ENCODE measurements around the gene NUP37. TPM values are rescaled to one million over a fixed set of nuclear protein-coding genes. Genes with fewer than 3 reads are reported as not detected.

NUP37 gene
- total RNA-seq, 1 experiment from 2014 or later: 84.3 TPM

DNA sequence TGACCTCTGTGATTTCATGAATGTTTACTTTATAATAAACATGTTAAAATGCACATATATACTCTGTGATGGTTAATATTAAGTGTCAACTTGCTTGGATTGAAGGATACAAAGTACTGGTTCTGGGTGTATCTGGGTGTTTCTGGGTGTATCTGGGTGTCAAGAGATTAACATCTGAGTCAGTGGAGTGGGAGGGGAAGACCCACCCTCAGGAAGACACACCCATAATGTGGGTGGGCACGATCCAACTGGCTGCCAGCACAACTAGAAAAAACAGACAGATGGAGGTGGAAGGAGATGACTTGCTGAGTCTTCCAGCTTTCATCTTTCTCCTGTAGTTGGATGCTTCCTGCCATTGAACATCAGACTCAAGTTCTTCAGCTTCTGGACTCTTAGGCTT is 11.9 kb downstream of the NUP37 start:
- TF ChIP-seq EZH2 (IDR thresholded peaks at IDR 0.05; ENCODE audit: low read length, unreplicated experiment): no peak
- no peak for TF ChIP-seq EZH2phosphoT487 (IDR thresholded peaks at IDR 0.05; ENCODE audit: borderline replicate concordance, low read length)
- TF ChIP-seq, protein P1, sequence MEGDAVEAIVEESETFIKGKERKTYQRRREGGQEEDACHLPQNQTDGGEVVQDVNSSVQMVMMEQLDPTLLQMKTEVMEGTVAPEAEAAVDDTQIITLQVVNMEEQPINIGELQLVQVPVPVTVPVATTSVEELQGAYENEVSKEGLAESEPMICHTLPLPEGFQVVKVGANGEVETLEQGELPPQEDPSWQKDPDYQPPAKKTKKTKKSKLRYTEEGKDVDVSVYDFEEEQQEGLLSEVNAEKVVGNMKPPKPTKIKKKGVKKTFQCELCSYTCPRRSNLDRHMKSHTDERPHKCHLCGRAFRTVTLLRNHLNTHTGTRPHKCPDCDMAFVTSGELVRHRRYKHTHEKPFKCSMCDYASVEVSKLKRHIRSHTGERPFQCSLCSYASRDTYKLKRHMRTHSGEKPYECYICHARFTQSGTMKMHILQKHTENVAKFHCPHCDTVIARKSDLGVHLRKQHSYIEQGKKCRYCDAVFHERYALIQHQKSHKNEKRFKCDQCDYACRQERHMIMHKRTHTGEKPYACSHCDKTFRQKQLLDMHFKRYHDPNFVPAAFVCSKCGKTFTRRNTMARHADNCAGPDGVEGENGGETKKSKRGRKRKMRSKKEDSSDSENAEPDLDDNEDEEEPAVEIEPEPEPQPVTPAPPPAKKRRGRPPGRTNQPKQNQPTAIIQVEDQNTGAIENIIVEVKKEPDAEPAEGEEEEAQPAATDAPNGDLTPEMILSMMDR (conservative IDR thresholded peaks at IDR 0.05; ENCODE audit: low read depth, low read length): no peak
- Histone ChIP-seq H3K4me2 (ENCODE audit: low read length) (no peak overlapping the region), H4K20me1 (ENCODE audit: low read length) (no peaks in the 10 kb centered on the region), H3K4me3 (ENCODE audit: low read length) (no peak overlapping the region), H3K9me2 (replicated peaks; ENCODE audit: low read length) (no peaks in the 10 kb centered on the region), H3K9me3 (ENCODE audit: low read length) (no peaks in the 10 kb centered on the region), H2AFZ (ENCODE audit: low read length) (no peak overlapping the region), H3K27ac (ENCODE audit: low read length) (no peak overlapping the region), H3F3A (ENCODE audit: low read length, unreplicated experiment) (no peaks in the 10 kb centered on the region), H3K9ac (ENCODE audit: low read length) (no peak overlapping the region), H3K36me3 (ENCODE audit: low read depth, low read length) (peaks cover 89% of the 10 kb centered on the region), H3K27me3 (ENCODE audit: low read length) (no peaks in the 10 kb centered on the region), H3K4me1 (ENCODE audit: insufficient read depth, low read length) (no peaks in the 10 kb centered on the region), H3K79me2 (ENCODE audit: low read length) (no peaks in the 10 kb centered on the region)
- ATAC-seq (no peak), DNase-seq (no peak)
- ChIA-PET CTCF (no interaction called here), POLR2A (ENCODE audit: unreplicated experiment) (no interaction called here)
- intact Hi-C loops (cut with micrococcal nuclease): no loop called here
- no TSS peak for BruUV-seq (replicated peaks)

DNA sequence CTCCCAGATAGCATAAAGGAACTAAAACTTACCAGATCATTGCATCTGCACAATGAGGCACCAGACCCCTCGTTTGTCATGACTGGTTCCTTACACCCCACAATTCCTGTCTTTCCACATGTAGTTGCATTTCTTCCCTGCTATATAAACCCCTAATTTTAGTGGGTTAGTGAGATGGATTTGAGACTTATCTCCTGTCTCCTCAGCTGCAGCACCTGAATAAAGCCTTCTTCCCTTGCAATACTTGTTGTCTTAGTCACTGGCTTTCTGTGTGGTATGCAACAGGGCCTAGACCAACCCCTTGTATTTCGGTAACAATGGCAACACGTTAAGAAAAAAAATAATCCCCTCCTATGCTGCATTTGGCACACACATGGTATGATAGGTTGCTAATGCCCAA is 13.0 kb downstream of the NUP37 start:
- H3K27ac ChIP-seq (ENCODE audit: low read length): no peak overlapping the region
- no peaks in the 10 kb centered on the region for H3K9me2 ChIP-seq (replicated peaks; ENCODE audit: low read length)
- H2AFZ ChIP-seq (ENCODE audit: low read length): no peak overlapping the region
- H3K9ac ChIP-seq (ENCODE audit: low read length): no peak overlapping the region
- no peaks in the 10 kb centered on the region for H3F3A ChIP-seq (ENCODE audit: low read length, unreplicated experiment)
- intact Hi-C loops (cut with micrococcal nuclease): no loop called here
- H3K4me3 ChIP-seq (ENCODE audit: low read length): no peak overlapping the region
- H3K4me2 ChIP-seq (ENCODE audit: low read length): no peak overlapping the region
- no peaks in the 10 kb centered on the region for H4K20me1 ChIP-seq (ENCODE audit: low read length)
- CTCF ChIA-PET: no interaction called here
- H3K27me3 ChIP-seq (ENCODE audit: low read length): no peaks in the 10 kb centered on the region
- H3K4me1 ChIP-seq (ENCODE audit: insufficient read depth, low read length): no peaks in the 10 kb centered on the region
- no TSS peak for BruUV-seq (replicated peaks)
- ATAC-seq (no peak), DNase-seq (no peak)
- peaks cover 81% of the 10 kb centered on the region for H3K36me3 ChIP-seq (ENCODE audit: low read depth, low read length)
- TF ChIP-seq, protein P1 (conservative IDR thresholded peaks at IDR 0.05; ENCODE audit: low read depth, low read length): no peak
- TF ChIP-seq EZH2 (IDR thresholded peaks at IDR 0.05; ENCODE audit: low read length, unreplicated experiment) (no peak), EZH2phosphoT487 (IDR thresholded peaks at IDR 0.05; ENCODE audit: borderline replicate concordance, low read length) (no peak)
- no peaks in the 10 kb centered on the region for H3K79me2 ChIP-seq (ENCODE audit: low read length)
- H3K9me3 ChIP-seq (ENCODE audit: low read length): no peaks in the 10 kb centered on the region
- POLR2A ChIA-PET (ENCODE audit: unreplicated experiment): no interaction called here

DNA sequence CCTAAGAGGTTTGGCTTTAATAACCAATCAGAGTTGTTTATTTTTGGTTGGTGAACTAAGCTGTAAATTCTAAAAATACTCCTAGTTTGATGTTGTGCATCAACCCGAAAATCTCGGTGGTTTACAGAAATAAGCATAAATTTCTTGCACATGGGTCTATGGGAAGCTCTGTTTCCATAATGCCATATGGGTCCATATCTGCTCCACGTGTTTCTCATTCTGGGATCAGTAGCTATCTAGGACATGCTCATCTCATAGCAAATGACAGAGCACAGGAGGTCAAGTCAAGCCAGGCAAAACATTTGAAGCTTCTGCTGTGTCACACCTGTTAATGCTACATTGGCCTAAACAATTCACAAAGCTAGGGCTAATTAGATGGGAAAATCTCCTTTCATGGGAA is 23.1 kb downstream of the NUP37 start:
- ChIA-PET POLR2A (ENCODE audit: unreplicated experiment) (no interaction called here), CTCF (interaction anchor here (0.5 kb wide), 2 partner anchors 112 to 155 kb away, joined by 4 read pairs; no protein-coding TSS in a partner anchor)
- no peaks in the 10 kb centered on the region for H3K9me3 ChIP-seq (ENCODE audit: low read length)
- TF ChIP-seq EZH2phosphoT487 (IDR thresholded peaks at IDR 0.05; ENCODE audit: borderline replicate concordance, low read length) (no peak), EZH2 (IDR thresholded peaks at IDR 0.05; ENCODE audit: low read length, unreplicated experiment) (no peak)
- TF ChIP-seq, protein P1 (conservative IDR thresholded peaks at IDR 0.05; ENCODE audit: low read depth, low read length): no peak
- H3K36me3 ChIP-seq (ENCODE audit: low read depth, low read length): peaks cover 49% of the 10 kb centered on the region
- DNase-seq: no peak
- no peaks in the 10 kb centered on the region for H3K4me1 ChIP-seq (ENCODE audit: insufficient read depth, low read length)
- no peak overlapping the region for H3K27ac ChIP-seq (ENCODE audit: low read length)
- H3F3A ChIP-seq (ENCODE audit: low read length, unreplicated experiment): no peaks in the 10 kb centered on the region
- no peak overlapping the region for H3K4me3 ChIP-seq (ENCODE audit: low read length)
- H3K79me2 ChIP-seq (ENCODE audit: low read length): no peaks in the 10 kb centered on the region
- H3K27me3 ChIP-seq (ENCODE audit: low read length): no peaks in the 10 kb centered on the region
- intact Hi-C loops (cut with micrococcal nuclease): loop anchor here (2.0 to 5.0 kb wide), 2 partner anchors 715 to 782 kb away; no protein-coding TSS in a partner anchor
- no peak overlapping the region for H2AFZ ChIP-seq (ENCODE audit: low read length)
- BruUV-seq (replicated peaks): no TSS peak
- H3K9ac ChIP-seq (ENCODE audit: low read length): no peak overlapping the region
- no peaks in the 10 kb centered on the region for H3K9me2 ChIP-seq (replicated peaks; ENCODE audit: low read length)
- H3K4me2 ChIP-seq (ENCODE audit: low read length): no peak overlapping the region
- no peaks in the 10 kb centered on the region for H4K20me1 ChIP-seq (ENCODE audit: low read length)
- no peak for ATAC-seq

Data from PC-3 (cell line).